Spleen (tissue), 7 donors: ENCODE measurements around the gene DGKG.

Experiments
- POLR2A ChIP-seq, 3 donors: fragments of 450-650 bp; IDR thresholded peaks; one replicate each; pipeline ENCODE4 v1.5.1; 2017; ENCODE audit warnings: antibody characterized with exemption in 3 of 3, mild to moderate bottlenecking in 1 of 3
- POLR2AphosphoS5 ChIP-seq, 3 donors: sonication (generic); formaldehyde crosslinking; IDR thresholded peaks; one replicate each; pipeline ENCODE4 v1.5.1; 2017; ENCODE audit warnings: antibody characterized with exemption in 3 of 3
- TF ChIP-seq, protein P1 (sequence below), 11 experiments: fragments of 200-600 bp in 7 of 11; fragments of 450-650 bp in 4 of 11; sonication (generic) in 4 of 11; IDR thresholded peaks in 8 of 11; conservative IDR thresholded peaks in 3 of 11; 1 replicate in 7 of 11; 2 replicates in 4 of 11; pipeline versions ENCODE4 v1.4.0 to v1.8.0; 2016 to 2021; ENCODE audit warnings: antibody characterized with exemption in 11 of 11, inconsistent platforms in 4 of 11, mild to moderate bottlenecking in 1 of 11
- donor health status: DM: no; HTN: no; CAD: no; lungs with moderate emphysema.
- donor health status: DM: no; HTN: no; CAD: no.
- donor health status: DM: no; HTN: no; CAD: no.

DNA sequence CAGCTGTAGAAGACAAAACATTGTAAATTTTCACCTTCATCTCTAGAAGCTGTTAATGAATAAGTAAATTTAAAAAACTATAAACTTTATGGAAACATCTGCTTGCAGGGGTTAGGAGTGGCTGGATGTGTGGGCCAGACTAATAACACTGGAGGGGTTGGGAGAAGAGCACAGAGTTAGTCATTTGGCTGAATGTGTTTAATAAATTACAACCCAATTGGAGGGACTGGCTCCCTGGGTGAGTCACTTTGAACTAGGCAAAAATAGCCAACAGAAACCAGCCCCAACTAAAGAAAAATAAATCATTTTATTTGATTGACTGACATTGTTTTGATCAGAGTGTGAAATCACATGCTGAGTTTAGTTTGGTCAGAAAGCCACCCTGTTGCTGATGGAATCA is 21.8 kb downstream of the DGKG start:
- TF ChIP-seq, protein P1, sequence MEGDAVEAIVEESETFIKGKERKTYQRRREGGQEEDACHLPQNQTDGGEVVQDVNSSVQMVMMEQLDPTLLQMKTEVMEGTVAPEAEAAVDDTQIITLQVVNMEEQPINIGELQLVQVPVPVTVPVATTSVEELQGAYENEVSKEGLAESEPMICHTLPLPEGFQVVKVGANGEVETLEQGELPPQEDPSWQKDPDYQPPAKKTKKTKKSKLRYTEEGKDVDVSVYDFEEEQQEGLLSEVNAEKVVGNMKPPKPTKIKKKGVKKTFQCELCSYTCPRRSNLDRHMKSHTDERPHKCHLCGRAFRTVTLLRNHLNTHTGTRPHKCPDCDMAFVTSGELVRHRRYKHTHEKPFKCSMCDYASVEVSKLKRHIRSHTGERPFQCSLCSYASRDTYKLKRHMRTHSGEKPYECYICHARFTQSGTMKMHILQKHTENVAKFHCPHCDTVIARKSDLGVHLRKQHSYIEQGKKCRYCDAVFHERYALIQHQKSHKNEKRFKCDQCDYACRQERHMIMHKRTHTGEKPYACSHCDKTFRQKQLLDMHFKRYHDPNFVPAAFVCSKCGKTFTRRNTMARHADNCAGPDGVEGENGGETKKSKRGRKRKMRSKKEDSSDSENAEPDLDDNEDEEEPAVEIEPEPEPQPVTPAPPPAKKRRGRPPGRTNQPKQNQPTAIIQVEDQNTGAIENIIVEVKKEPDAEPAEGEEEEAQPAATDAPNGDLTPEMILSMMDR (IDR thresholded peaks at IDR 0.05 in 8 of 11, conservative IDR thresholded peaks at IDR 0.05 in 3 of 11), result no peak
- TF ChIP-seq POLR2A (IDR thresholded peaks at IDR 0.05) (no peak), POLR2AphosphoS5 (IDR thresholded peaks at IDR 0.05) (no peak)
